Cardiac muscle cell (in vitro differentiated cells and primary cell): Measurements from ENCODE around the gene KCNMA1. TPM values are rescaled to one million over a fixed set of nuclear protein-coding genes. Genes with fewer than 3 reads are reported as not detected.
A peak's percentile ranks its signal among the peaks of the same experiment; 100 is the strongest.

Source experiments
- DNase-seq, 2 donors: peaks; one replicate each; pipeline versions ENCODE4 v3.0.0 to v3.0.0-alpha.2; 2010 to 2017; ENCODE audit warnings: low read depth in 1 of 2, low spot score in 1 of 2
- H3K27ac ChIP-seq: fragments of 200-600 bp; sonication (generic); 2 replicates; pipeline ENCODE4 v1.5.1; 2016
- H3K27me3 ChIP-seq: fragments of 200-600 bp; sonication (generic); 2 replicates; pipeline ENCODE4 v1.6.0; 2016; ENCODE audit warnings: control low read depth
- H3K36me3 ChIP-seq: fragments of 200-600 bp; sonication (generic); 2 replicates; pipeline ENCODE4 v1.5.1; 2016; ENCODE audit warnings: control low read depth
- H3K4me1 ChIP-seq: fragments of 200-600 bp; sonication (generic); 2 replicates; pipeline ENCODE4 v1.8.1; 2017; ENCODE audit warnings: low read depth, mild to moderate bottlenecking, mixed run types
- H3K4me3 ChIP-seq: fragments of 200-600 bp; sonication (generic); 2 replicates; pipeline ENCODE4 v1.5.1; 2016; ENCODE audit warnings: mild to moderate bottlenecking
- H3K9me3 ChIP-seq: fragments of 200-600 bp; sonication (generic); 2 replicates; pipeline ENCODE4 v1.5.1; 2017; ENCODE audit warnings: low read depth, mild to moderate bottlenecking, control low read depth
- CTCF ChIP-seq: IDR thresholded peaks from 2 replicates; pipeline ENCODE4 v1.5.1; 2012; ENCODE audit warnings: low read depth, mild to moderate bottlenecking, low read length
- polyA plus RNA-seq: library from polyadenylated mRNA; unstranded; fragments of >200 nt; fragmentation: Nextera tagmentation; extraction: Ambion mirVana; gene quantifications from 2 replicates; pipeline ENCODE4 v1.2.1, GENCODE V29; 2016
- total RNA-seq: library from RNA; depleted of rRNA; stranded (reverse); fragments of >200 nt; gene quantifications from 2 replicates; pipeline ENCODE4 v1.2.3, GENCODE V29; 2016

The KCNMA1 gene
- total and polyA plus RNA-seq, 2 experiments from 2014 or later: 1.8 to 1.9 TPM

- Histone ChIP-seq H3K9me3 (no peaks in the 10 kb centered on the region), H3K27ac (no peak overlapping the region), H3K27me3 (no peaks in the 10 kb centered on the region), H3K4me3 (no peak overlapping the region), H3K4me1 (no peaks in the 10 kb centered on the region), H3K36me3 (no peaks in the 10 kb centered on the region)
- no peak for TF ChIP-seq CTCF
- DNase-seq: no peak
Measured at GRCh38 chr10:77547307-77548050, 90.1 kb downstream of the KCNMA1 start.

GRCh38 chr10:77546042-77546441 lies 91.6 kb downstream of the KCNMA1 start:
- no peak for TF ChIP-seq CTCF
- no peaks in the 10 kb centered on the region for H3K27me3 ChIP-seq
- H3K9me3 ChIP-seq: no peaks in the 10 kb centered on the region
- no peak for DNase-seq
- no peaks in the 10 kb centered on the region for H3K4me1 ChIP-seq
- H3K4me3 ChIP-seq: no peak overlapping the region
- H3K27ac ChIP-seq: no peak overlapping the region
- no peaks in the 10 kb centered on the region for H3K36me3 ChIP-seq

GRCh38 chr10:77545585-77545984 lies 92.0 kb downstream of the KCNMA1 start:
- Histone ChIP-seq H3K36me3 (no peaks in the 10 kb centered on the region), H3K9me3 (no peaks in the 10 kb centered on the region), H3K4me3 (no peak overlapping the region), H3K4me1 (no peaks in the 10 kb centered on the region), H3K27me3 (no peaks in the 10 kb centered on the region), H3K27ac (no peak overlapping the region)
- no peak for DNase-seq
- no peak for TF ChIP-seq CTCF

- H3K36me3 ChIP-seq: no peaks in the 10 kb centered on the region
- H3K9me3 ChIP-seq: no peaks in the 10 kb centered on the region
- no peaks in the 10 kb centered on the region for H3K27me3 ChIP-seq
- TF ChIP-seq CTCF: no peak
- peak in 1 of 2 donors; percentile 10 for DNase-seq
- no peak overlapping the region for H3K4me3 ChIP-seq
- no peaks in the 10 kb centered on the region for H3K4me1 ChIP-seq
- no peak overlapping the region for H3K27ac ChIP-seq
Measured at GRCh38 chr10:77544617-77545016, 93.0 kb downstream of the KCNMA1 start.

- no peak for DNase-seq
- Histone ChIP-seq H3K9me3 (no peaks in the 10 kb centered on the region), H3K4me1 (no peaks in the 10 kb centered on the region), H3K36me3 (no peaks in the 10 kb centered on the region), H3K4me3 (no peak overlapping the region), H3K27ac (no peak overlapping the region), H3K27me3 (no peaks in the 10 kb centered on the region)
- TF ChIP-seq CTCF: no peak
Measured at GRCh38 chr10:77542710-77543259, 94.8 kb downstream of the KCNMA1 start.
